ENCODE measurements around the gene ATP2B2. TPM values are rescaled to one million over a fixed set of nuclear protein-coding genes. Genes with fewer than 3 reads are reported as not detected.

Gene ATP2B2
- total RNA-seq = 0.23 and 0.42 TPM in 2 replicates
- long read RNA-seq, partial matches to known transcripts = 0 of 2 reads
- long read RNA-seq, other reads (novel, unspliced or antisense) = 2 of 2 reads

DNA sequence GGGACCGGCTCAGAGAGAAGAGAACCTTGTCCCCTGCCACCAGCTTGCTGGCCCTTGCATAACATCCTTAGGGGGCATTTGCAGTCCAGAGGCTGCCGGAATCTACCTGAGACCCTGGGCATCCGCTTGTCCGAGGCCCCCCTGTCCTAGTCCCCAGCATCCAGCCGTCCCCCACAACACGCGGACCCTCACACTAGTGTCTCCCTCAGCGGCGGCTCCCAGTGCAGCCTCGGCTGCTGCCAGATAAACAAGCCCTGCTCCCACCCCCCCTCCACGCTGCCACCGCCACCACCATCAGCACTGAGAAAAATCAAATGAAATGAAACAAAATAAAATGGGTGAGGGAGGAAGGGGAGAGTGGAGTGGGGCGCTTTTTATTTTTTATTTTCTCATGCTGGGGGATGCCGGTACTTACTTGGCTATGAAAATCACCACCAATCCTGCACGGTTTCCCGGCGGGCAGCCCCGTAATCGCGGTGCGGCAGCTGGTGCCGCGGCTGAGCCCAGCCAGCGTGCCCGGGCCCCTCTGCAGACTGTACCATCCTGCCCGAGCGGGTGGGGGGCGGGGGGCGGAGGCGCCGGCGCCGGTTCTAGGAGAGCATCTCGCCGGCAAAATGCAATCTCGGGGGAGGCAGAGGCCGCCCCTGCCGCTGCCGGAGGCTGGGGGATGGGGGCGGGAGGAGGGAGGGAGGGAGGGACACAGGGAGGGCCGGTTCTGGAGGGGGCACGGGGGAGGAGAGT, at the start of gene ATP2B2:
TSS of gene ATP2B2 (minus strand) at position 537 of the 741 bp plus-strand sequence. CDS start 56,043 bp downstream, outside the sequence.
- peak; percentile 17 for DNase-seq (ENCODE audit: low read depth, low spot score)
- H3K27me3 Mint-ChIP-seq (ENCODE audit: low read depth) = peaks cover 17% of the 10 kb centered on the region
- no peaks in the 10 kb centered on the region for H3K36me3 Mint-ChIP-seq (ENCODE audit: low read depth)
- H3K4me1 Mint-ChIP-seq = peaks cover 7% of the 10 kb centered on the region
- no peak within 1 kb of the TSS for H3K27ac Mint-ChIP-seq (ENCODE audit: unreplicated experiment)
- TF ChIP-seq, protein P1, sequence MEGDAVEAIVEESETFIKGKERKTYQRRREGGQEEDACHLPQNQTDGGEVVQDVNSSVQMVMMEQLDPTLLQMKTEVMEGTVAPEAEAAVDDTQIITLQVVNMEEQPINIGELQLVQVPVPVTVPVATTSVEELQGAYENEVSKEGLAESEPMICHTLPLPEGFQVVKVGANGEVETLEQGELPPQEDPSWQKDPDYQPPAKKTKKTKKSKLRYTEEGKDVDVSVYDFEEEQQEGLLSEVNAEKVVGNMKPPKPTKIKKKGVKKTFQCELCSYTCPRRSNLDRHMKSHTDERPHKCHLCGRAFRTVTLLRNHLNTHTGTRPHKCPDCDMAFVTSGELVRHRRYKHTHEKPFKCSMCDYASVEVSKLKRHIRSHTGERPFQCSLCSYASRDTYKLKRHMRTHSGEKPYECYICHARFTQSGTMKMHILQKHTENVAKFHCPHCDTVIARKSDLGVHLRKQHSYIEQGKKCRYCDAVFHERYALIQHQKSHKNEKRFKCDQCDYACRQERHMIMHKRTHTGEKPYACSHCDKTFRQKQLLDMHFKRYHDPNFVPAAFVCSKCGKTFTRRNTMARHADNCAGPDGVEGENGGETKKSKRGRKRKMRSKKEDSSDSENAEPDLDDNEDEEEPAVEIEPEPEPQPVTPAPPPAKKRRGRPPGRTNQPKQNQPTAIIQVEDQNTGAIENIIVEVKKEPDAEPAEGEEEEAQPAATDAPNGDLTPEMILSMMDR (conservative IDR thresholded peaks at IDR 0.05) = no peak
- H3K9me3 Mint-ChIP-seq = no peaks in the 10 kb centered on the region
- peak within 1 kb of the TSS; percentile 9 for H3K4me3 Mint-ChIP-seq

DNA sequence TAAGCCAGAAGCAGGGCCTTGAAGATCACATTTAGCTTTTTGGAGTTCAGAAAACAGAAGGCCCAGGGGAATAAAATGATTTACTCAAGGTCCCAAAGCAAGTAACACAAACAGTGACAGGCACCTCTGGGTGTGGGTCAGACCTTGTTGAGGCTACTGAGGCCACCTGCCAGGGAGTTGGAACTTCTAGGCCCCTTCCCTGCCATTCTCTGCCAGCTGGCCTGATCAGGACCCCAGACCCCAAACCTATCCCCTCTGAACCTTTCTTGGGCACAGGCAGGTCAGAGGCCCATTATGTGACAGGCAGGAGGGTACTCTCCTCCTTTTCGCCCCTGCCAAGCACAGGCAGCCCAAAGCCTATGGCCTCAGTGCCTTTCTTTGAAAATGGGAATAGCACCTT, 49.4 kb upstream of the ATP2B2 start:
- no peak for DNase-seq (ENCODE audit: low read depth, low spot score)
- Mint-ChIP-seq H3K4me1 (peaks cover 71% of the 10 kb centered on the region), H3K36me3 (ENCODE audit: low read depth) (no peaks in the 10 kb centered on the region), H3K9me3 (no peaks in the 10 kb centered on the region), H3K27me3 (ENCODE audit: low read depth) (no peaks in the 10 kb centered on the region), H3K27ac (ENCODE audit: unreplicated experiment) (peak overlapping the region; percentile 97), H3K4me3 (peak overlapping the region; percentile 79)
- TF ChIP-seq, protein P1 (conservative IDR thresholded peaks at IDR 0.05) = no peak

DNA sequence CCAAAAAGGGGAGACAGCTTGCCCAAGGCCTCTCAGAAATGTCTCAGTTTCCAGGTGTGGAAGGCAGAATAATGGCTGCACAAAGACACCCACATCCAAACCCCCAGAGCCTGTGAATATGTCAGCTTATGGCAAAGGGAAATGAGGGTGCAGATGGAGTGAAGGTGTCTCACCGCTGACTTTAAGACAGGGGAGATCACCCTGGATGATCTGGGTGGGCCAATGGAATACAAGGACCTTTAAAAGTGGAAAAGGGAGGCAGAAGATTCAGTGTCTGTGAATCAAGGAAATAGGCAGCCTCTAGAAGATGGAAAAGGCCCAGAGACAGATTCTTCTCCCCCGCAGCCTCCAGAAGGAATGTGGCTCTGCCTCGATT, 48.8 kb upstream of the ATP2B2 start:
- H3K4me1 Mint-ChIP-seq = peaks cover 77% of the 10 kb centered on the region
- DNase-seq (ENCODE audit: low read depth, low spot score) = peak; percentile 8

DNA sequence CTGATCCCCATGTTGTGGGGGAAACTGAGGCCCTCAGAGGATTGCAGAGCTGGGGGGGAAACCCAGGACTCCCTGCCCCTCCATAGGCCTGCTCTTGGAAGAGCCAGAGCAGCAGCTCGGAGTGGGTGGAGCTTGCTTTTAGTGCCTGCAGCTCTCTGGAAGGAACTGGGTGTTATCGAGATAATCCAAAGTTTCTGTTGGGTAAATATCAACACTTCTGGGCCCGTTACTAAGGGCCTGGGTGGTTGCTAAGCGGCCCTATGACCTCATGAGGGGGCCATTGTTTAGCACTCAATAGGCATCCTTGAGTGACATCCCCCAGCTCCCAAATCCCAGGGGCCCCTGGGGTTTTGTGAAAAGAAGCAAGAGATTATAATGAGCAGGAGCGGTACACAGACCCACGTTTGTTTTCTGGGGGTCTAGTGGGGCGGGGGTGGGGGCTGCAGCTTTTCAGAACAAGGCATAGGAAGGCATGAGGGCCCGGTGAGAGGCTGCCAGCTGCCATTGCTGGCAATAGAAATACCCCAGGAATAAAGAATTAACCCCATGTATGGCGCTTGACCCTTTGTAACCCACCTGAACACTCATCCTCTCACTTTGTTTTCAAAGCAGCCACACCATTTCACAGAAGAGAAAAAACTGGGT, 48.3 kb upstream of the ATP2B2 start:
- no peaks in the 10 kb centered on the region for H3K36me3 Mint-ChIP-seq (ENCODE audit: low read depth)
- peak overlapping the region; percentile 97 for H3K27ac Mint-ChIP-seq (ENCODE audit: unreplicated experiment)
- peak; percentile 65 for DNase-seq (ENCODE audit: low read depth, low spot score)
- TF ChIP-seq, protein P1 (conservative IDR thresholded peaks at IDR 0.05) = no peak
- H3K4me1 Mint-ChIP-seq = peaks cover 80% of the 10 kb centered on the region
- peak overlapping the region; percentile 79 for H3K4me3 Mint-ChIP-seq
- H3K9me3 Mint-ChIP-seq = no peaks in the 10 kb centered on the region
- H3K27me3 Mint-ChIP-seq (ENCODE audit: low read depth) = no peaks in the 10 kb centered on the region

More for the DNA sequence above, 48.8 kb upstream of the ATP2B2 start:
- H3K4me3 Mint-ChIP-seq = peak overlapping the region; percentile 79
- no peaks in the 10 kb centered on the region for H3K27me3 Mint-ChIP-seq (ENCODE audit: low read depth)
- TF ChIP-seq, protein P1 (conservative IDR thresholded peaks at IDR 0.05) = no peak
- peak overlapping the region; percentile 97 for H3K27ac Mint-ChIP-seq (ENCODE audit: unreplicated experiment)
- H3K36me3 Mint-ChIP-seq (ENCODE audit: low read depth) = no peaks in the 10 kb centered on the region
- no peaks in the 10 kb centered on the region for H3K9me3 Mint-ChIP-seq

DNA sequence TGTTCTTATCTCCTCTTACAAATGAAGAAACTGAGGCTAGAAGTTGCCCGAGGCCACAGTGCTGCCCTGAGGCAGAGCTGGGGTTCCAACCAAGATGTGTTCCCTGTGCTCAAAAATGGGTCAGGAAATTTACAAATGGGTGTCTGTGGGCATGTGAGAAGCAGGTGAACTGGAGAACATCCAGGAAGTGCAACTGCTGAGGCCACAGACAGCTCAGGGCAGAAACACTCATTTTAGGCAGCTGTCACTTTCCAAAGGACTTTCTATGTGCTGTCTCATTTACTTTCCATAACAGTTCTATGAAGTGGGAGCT, 47.2 kb upstream of the ATP2B2 start:
- H3K36me3 Mint-ChIP-seq (ENCODE audit: low read depth) = no peaks in the 10 kb centered on the region
- H3K4me1 Mint-ChIP-seq = peaks cover 79% of the 10 kb centered on the region
- H3K27ac Mint-ChIP-seq (ENCODE audit: unreplicated experiment) = no peak overlapping the region
- H3K9me3 Mint-ChIP-seq = no peaks in the 10 kb centered on the region
- DNase-seq (ENCODE audit: low read depth, low spot score) = no peak
- no peaks in the 10 kb centered on the region for H3K27me3 Mint-ChIP-seq (ENCODE audit: low read depth)
- TF ChIP-seq, protein P1 (conservative IDR thresholded peaks at IDR 0.05) = no peak
- no peak overlapping the region for H3K4me3 Mint-ChIP-seq

Data from neural crest cell (in vitro differentiated cells).